Osteoblast (primary cell): Measurements from ENCODE around the gene MTG2. TPM values are rescaled to one million over a fixed set of nuclear protein-coding genes. Genes with fewer than 3 reads are reported as not detected.

ENCODE experiments used
- DNase-seq: peaks from one replicate; pipeline ENCODE4 v3.0.0; 2011; ENCODE audit warnings: low spot score, mixed read lengths; ENCODE audit not compliant: insufficient read length; ENCODE audit errors: missing footprints
- H2AFZ ChIP-seq: 2 replicates; pipeline ENCODE4 v1.6.0; 2011; ENCODE audit warnings: mild to moderate bottlenecking, low read length
- H3K27ac ChIP-seq: 2 replicates; pipeline ENCODE4 v1.5.1; 2011; ENCODE audit warnings: mild to moderate bottlenecking, low read depth, low read length, moderate library complexity
- H3K27me3 ChIP-seq: 2 replicates; pipeline ENCODE4 v1.6.0; 2012; ENCODE audit warnings: mild to moderate bottlenecking, control low read depth, inconsistent platforms, low read length, moderate library complexity; ENCODE audit not compliant: insufficient read depth
- H3K36me3 ChIP-seq: 2 replicates; pipeline ENCODE4 v1.5.1; 2011; ENCODE audit warnings: mild to moderate bottlenecking, low read length, control low read depth, moderate library complexity; ENCODE audit not compliant: insufficient read depth
- H3K4me1 ChIP-seq: 2 replicates; pipeline ENCODE4 v1.5.1; 2011; ENCODE audit warnings: mild to moderate bottlenecking, low read length, control low read depth, moderate library complexity; ENCODE audit not compliant: insufficient read depth
- H3K4me2 ChIP-seq: 2 replicates; pipeline ENCODE4 v1.6.0; 2011; ENCODE audit warnings: mild to moderate bottlenecking, low read length; ENCODE audit not compliant: insufficient read depth
- H3K4me3 ChIP-seq: fragments of 200-600 bp; sonication (generic); 3 replicates; pipeline ENCODE4 v1.5.1; 2012; ENCODE audit warnings: mild to moderate bottlenecking, low read length, inconsistent platforms; ENCODE audit not compliant: insufficient read depth
- H3K79me2 ChIP-seq: 2 replicates; pipeline ENCODE4 v1.6.0; 2012; ENCODE audit warnings: mild to moderate bottlenecking, low read length, control low read depth, inconsistent platforms; ENCODE audit not compliant: insufficient read depth
- H3K9me3 ChIP-seq: 2 replicates; pipeline ENCODE4 v1.5.1; 2011; ENCODE audit warnings: low read depth, low read length, control low read depth
- H4K20me1 ChIP-seq: 2 replicates; pipeline ENCODE4 v1.6.0; 2012; ENCODE audit warnings: mild to moderate bottlenecking, low read length, control low read depth; ENCODE audit not compliant: insufficient read depth
- CTCF ChIP-seq: IDR thresholded peaks from 2 replicates; pipeline ENCODE4 v1.5.1; 2011; ENCODE audit warnings: mild to moderate bottlenecking, low read depth, low read length, moderate library complexity; ENCODE audit errors: extremely low read depth
- total RNA-seq: library from RNA; depleted of rRNA; stranded (reverse); fragments of >200 nt; gene quantifications from 2 replicates; pipeline ENCODE4 v1.2.3, GENCODE V29; 2012

The MTG2 gene
- total RNA-seq, 1 donor: 22.1 TPM

- no peak for TF ChIP-seq CTCF
Measured at GRCh38 chr20:62233684-62234083, 50.9 kb downstream of the MTG2 start.

GRCh38 chr20:62234339-62234738 is 51.5 kb downstream of the MTG2 start:
- DNase-seq: no peak
- no peak overlapping the region for H2AFZ ChIP-seq
- no peak overlapping the region for H3K4me2 ChIP-seq
- no peaks in the 10 kb centered on the region for H3K9me3 ChIP-seq
- peaks cover 3% of the 10 kb centered on the region for H4K20me1 ChIP-seq
- H3K36me3 ChIP-seq: no peaks in the 10 kb centered on the region
- no peak for TF ChIP-seq CTCF
- no peak overlapping the region for H3K4me3 ChIP-seq
- H3K27ac ChIP-seq: no peak overlapping the region
- peaks cover 3% of the 10 kb centered on the region for H3K4me1 ChIP-seq
- peaks cover 7% of the 10 kb centered on the region for H3K79me2 ChIP-seq
- no peaks in the 10 kb centered on the region for H3K27me3 ChIP-seq

More at GRCh38 chr20:62233684-62234083, 50.9 kb downstream of the MTG2 start:
- no peak overlapping the region for H3K4me2 ChIP-seq
- peaks cover under 1% of the 10 kb centered on the region for H3K79me2 ChIP-seq
- H3K4me3 ChIP-seq: no peak overlapping the region
- peaks cover 3% of the 10 kb centered on the region for H3K4me1 ChIP-seq
- H3K36me3 ChIP-seq: no peaks in the 10 kb centered on the region
- no peak overlapping the region for H3K27ac ChIP-seq
- H4K20me1 ChIP-seq: no peaks in the 10 kb centered on the region
- no peak overlapping the region for H2AFZ ChIP-seq
- no peaks in the 10 kb centered on the region for H3K27me3 ChIP-seq
- no peaks in the 10 kb centered on the region for H3K9me3 ChIP-seq
- DNase-seq: no peak

- no peak overlapping the region for H2AFZ ChIP-seq
- H3K27me3 ChIP-seq: no peaks in the 10 kb centered on the region
- DNase-seq: no peak
- peaks cover 3% of the 10 kb centered on the region for H3K4me1 ChIP-seq
- H3K36me3 ChIP-seq: no peaks in the 10 kb centered on the region
- H3K27ac ChIP-seq: no peak overlapping the region
- H3K9me3 ChIP-seq: no peaks in the 10 kb centered on the region
- TF ChIP-seq CTCF: no peak
- H4K20me1 ChIP-seq: peaks cover 10% of the 10 kb centered on the region
- no peak overlapping the region for H3K4me2 ChIP-seq
- no peak overlapping the region for H3K4me3 ChIP-seq
- peaks cover 16% of the 10 kb centered on the region for H3K79me2 ChIP-seq
Measured at GRCh38 chr20:62235001-62235776, 52.4 kb downstream of the MTG2 start.

GRCh38 chr20:62235777-62236157 is 52.9 kb downstream of the MTG2 start:
- Histone ChIP-seq H2AFZ (no peak overlapping the region), H3K4me3 (no peak overlapping the region), H3K4me2 (no peak overlapping the region), H3K79me2 (peaks cover 22% of the 10 kb centered on the region), H4K20me1 (peaks cover 15% of the 10 kb centered on the region), H3K4me1 (peaks cover 3% of the 10 kb centered on the region), H3K27ac (no peak overlapping the region), H3K27me3 (no peaks in the 10 kb centered on the region), H3K36me3 (no peaks in the 10 kb centered on the region), H3K9me3 (no peaks in the 10 kb centered on the region)
- TF ChIP-seq CTCF: no peak
- no peak for DNase-seq
